ENCODE measurements around the gene AP4S1.
"Not testable (repeated sequence)": the region's sequence is repeated elsewhere in the genome, so short reads cannot be mapped to it uniquely, and the experiment has no call there.

The AP4S1 gene

DNA sequence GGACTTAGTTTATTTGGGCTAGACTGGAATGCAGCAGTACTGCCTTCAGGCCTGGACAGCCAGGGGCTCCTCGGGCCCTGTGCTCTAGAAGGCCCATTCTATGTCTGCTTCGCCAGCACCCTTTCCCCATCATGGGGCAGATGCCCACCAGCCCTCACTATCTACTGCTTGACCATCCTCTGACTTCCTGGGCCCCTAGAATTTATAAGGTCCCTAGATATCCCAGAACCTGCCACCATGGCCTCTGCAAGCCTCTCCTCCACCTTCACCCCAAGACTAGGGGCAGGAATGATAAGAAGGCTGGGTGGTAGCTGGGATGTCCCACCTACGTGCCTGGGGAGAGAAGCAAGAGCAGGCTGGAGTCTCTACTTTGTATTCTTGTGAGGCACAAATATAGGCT, 59.6 kb downstream of the AP4S1 start:
- DNase-seq (ENCODE audit: low read depth in 2 of 2), result no peak

DNA sequence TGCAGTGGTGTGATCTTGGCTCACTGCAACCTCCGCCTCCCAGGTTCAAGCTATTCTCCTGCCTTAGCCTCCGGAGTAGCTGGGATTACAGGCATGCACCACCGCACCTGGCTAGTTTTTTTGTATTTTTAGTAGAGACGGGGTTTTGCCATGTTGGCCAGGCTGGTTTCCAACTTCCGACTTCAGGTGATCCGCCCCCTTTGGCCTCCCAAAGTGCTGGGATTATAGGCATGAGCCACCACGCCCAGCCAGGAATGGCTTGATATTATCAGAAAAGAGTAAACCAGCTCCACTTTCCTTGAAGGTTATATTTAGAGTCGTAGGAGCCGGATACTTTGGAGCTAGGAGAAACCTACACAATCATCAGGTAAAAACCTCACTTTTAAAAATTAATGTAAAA, 61.0 kb downstream of the AP4S1 start:
- DNase-seq (ENCODE audit: low read depth in 2 of 2), result not testable (repeated sequence)

DNA sequence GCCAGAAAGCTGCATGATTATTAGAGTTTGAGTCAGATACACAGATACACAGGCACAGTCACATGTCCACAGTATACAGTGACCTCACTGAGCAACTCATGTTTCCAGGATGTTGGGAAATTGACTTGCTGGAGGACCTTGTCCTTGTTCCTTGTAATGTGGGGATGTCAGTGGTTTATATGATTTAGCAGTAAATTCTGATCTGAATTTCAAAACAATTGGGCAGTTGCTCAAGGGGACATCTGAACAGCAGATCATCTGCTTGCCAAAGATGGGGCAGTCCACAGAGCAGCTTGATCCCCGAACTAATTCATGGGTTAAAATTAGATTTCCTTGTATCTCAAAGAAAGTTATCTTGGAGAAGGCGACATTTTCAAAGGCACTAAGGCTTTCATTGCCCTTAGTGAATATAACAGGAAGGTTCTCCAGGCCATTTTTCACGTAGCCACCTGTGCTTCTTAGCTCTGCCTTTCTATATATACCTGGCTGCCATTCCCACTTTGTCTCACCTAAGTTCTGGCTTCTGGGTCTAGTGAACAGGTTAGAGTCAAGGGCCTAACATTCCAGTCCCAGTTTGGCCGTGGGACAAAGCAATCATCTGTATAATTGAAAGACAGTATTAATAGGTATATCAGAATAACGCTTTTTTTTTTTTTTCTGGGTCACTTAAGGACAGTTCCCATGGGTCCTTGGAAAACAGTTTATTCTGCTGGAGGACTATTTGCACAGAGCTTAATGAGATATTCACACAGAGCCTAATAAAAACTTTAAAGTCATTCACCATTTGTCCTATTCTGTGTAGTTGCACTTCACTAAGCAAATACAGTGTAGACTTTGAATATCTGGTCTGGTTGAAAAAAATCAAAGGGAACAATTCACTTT, 65.7 kb downstream of the AP4S1 start:
- no peak for DNase-seq (ENCODE audit: low read depth in 2 of 2)

DNA sequence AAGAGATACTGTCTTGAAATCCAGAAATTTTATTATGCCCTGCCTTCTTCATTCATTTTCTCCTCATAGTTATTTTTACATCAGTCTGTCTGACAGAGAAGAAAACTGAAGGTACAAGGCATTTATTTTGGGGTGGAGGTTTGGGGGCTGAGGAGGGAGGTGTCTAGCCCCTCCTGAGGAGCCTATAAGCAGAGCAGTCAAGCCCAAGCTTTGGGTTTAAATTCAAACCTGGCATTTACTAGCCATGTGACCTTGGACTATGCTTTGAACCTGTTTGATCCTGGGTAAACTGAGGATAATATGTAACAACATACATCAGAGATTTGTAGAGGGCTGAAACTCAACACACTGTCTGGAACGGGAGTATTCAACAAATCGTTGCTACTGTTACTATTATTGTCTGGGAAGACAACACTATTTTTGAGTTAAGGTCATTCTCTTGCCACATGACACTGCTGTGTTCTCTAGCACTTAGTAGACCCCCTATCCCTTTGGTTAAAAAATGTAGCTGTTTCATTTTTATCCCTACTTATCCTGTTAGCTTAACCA, 66.8 kb downstream of the AP4S1 start:
- DNase-seq (ENCODE audit: low read depth in 2 of 2), result no peak

DNA sequence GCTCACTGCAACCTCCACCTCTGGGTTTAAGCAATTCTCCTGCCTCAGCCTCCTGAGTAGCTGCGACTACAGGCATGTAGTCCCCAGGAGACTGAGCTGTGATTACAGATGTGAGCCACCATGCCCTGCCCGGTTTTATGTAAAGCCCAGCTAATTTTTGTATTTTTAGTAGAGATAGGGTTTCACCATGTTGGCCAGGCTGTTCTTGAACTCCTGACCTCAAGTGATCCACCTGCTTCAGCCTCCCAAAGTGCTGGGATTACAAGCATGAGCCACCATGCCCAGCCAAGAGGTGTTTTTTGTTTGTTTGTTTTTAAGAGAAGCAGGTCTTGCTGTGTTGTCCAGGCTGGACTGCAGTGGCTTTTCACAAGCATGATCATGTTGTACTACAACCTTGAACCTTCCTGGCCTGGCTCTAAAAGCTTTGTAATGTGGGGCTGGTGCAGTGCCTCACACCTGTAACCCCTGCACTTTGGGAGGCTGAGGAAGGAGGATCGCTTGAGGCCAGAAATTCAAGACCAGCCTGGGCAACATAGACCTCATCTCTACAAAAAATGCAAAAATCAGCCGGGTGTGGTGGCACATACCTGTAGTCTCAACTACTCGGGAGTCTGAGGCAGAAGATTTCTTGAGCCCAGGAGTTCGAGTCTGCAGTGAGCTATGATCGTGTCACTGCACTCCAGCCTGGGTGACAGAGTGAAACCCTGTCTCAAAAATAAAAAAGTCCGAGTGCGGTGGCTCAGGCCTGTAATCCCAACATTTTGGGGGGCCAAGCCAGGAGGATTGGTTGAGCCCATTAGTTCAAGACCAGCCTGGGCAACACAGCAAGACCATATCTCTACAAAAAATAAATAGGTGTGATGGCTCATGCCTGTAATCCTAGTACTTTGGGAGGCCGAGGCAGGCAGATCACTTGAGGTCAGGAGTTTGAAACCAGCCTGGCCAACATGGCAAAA, 68.7 kb downstream of the AP4S1 start:
- DNase-seq (ENCODE audit: low read depth in 2 of 2), result not testable (repeated sequence)

DNA sequence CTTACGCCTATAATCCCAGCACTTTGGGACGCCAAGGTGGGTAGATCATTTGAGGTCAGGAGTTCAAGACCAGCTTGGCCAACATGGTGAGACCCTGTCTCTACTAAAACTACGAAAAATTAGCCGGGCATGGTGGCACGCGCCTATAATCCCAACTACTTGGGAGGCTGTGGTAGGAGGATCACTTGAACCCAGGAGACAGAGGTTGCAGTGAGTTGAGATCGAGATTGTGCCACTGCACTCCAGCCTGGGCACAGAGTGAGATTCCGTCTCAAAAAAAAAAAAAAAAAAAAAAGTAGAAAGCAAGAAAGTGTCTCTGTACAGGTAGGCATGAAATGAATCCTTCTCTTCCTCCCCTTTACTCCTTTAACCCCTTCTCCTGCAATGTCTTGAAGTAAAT, 70.4 kb downstream of the AP4S1 start:
- DNase-seq (ENCODE audit: low read depth in 2 of 2), result not testable (repeated sequence)

DNA sequence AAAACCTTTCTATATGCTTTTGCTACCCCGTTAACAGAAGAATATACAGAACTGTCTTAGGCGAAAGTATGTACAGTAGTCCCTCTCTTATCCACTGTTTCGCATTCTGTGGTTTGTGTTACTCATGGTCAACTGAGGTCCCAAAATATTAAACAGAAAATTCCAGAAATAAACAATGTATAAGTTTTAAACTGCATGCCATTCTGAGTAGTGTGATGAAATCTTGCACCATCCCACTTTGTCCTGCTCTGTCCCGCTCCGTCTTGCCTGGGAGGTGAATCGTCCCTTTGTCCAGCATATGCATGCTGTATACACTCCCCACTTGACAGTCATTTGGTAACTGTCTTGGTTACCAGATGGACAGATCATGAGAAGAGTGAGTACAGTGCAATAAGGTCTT, 70.8 kb downstream of the AP4S1 start:
- no peak for DNase-seq (ENCODE audit: low read depth in 2 of 2)

DNA sequence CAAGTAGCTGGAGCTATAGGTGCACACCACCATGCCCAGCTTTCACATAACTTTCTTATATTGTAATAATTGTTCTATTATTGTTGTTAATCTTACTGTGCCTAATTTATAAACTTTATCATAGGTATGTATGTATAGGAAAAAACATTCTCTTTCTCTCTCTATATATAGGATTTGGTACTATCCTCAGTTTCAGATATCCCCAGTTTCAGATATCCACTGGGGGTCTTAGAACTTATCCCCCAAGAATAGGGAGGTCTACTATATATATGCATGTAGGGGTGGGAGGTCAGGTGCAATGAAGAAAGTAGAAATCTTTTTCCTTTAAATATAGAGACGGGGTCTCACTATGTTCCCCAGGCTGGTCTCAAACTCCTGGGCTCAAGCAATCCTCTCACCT, 71.6 kb downstream of the AP4S1 start:
- no peak for DNase-seq (ENCODE audit: low read depth in 2 of 2)

DNA sequence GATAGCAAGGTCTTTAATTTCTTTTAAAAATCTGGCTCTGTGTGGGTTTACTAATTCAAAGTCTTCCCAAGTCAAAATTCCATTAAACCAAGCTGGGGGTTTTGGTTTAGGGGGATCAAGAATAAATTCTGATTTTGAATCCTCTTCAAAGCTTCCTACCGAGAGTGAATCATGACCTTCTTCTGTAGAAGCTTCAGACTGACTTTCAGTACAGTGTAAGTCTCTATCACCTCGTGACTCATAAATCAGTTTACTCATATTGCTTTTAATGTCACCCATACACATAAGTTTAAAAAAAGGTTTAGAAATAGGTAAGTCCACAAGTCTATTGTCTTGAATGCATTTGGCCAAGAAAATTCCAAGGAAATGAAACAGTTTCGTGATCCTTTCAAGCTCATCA, 81.3 kb downstream of the AP4S1 start:
- no peak for DNase-seq (ENCODE audit: low read depth in 2 of 2)

DNA sequence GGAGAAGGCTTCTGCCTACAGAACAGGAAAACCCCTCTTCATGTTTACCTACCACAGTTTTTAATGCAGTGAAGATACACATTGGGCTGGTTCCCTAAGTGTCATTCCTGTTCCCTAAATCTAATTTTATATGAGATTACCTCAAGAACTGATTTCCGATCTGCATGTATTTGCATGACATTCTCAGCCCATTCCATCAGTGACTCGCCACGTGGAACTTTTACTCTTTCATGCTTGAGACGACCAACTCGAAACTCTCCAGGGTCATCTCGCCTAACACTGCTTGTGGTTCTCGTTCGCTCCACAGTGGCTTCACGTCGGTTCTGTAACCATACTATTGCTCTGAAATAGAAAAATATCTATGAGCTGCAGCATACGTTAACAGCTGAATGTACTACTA, 83.8 kb downstream of the AP4S1 start:
- DNase-seq (ENCODE audit: low read depth in 2 of 2), result no peak

DNA sequence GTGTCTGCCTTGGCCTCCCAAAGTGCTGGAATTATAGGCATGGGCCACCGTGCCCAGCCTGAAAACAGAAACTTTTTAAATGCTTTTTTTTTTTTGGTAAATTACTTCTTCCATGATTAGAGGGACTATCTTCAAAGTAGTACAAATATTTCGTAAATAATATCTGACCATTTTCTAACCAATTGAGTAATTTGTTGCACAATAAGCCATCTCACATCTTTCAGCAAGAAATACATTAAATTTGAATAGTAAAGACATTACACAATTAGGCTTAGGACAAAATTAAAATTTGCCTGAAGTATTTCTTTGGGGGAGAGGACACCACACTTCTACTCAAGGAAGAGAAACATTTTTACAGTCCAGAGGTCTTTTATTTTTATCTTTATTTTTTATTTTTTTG, 85.4 kb downstream of the AP4S1 start:
- DNase-seq (ENCODE audit: low read depth in 2 of 2), result no peak

DNA sequence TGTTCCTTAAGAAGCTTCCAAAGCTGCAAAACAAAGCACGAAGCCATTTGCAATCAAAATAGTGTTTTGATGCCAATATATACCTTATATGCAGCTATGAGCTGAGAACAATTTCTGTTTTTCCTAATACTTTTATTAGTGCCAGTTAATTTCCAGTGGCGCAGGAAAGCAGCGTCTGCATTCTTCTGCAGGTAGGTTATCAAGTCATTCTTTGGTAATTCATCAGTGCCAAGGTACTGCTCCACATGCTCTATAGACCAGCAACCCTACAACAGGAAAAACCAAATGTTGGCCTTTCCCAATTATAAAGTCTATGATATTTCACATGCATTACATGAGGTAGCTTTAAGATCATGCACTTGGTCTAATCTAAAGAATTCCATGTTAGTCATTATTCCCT, 88.3 kb downstream of the AP4S1 start:
- DNase-seq (ENCODE audit: low read depth in 2 of 2), result no peak

DNA sequence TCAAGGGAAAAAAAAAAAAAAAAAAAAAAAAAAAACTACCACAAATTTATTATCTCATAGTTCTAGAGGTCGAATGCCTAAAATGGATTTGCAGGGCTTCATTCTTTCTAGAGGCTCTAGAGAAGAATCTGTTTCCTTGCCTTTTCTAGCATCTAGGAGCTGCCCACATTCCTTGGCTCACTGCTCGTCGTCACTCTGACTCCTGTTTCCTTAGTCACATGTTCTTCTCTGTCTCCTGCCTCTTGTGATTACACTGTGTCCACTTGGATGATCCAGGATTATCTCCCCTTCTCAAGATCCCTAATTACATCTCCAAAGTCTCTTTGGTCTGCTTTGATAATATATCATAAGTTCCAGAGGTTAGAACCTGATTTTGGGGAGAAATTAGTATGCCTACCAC, 93.4 kb downstream of the AP4S1 start:
- no peak for DNase-seq (ENCODE audit: low read depth in 2 of 2)

DNA sequence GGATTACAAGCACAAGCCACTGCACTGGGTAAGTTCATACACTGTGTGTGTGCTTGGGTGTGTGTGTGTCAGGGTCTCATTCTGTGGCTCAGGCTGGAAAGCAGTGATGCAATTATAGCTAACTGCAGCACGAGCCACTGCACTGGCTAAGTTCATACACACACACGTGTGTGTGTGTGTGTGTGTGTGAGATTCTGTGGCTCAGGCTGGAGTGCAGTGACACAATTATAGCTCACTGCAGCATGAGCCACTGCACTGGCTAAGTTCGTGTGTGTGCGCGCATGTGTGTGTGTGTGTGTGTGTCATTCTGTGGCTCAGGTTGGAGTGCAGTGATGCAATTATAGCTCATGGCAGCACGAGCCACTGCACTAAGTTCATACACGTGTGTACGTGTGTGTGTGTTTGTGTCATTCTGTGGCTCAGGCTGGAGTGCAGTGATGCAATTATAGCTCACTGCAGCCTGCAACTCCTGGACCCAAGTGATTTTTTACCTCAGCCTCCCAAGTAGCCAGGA, 96.7 kb downstream of the AP4S1 start:
- no peak for DNase-seq (ENCODE audit: low read depth in 2 of 2)

DNA sequence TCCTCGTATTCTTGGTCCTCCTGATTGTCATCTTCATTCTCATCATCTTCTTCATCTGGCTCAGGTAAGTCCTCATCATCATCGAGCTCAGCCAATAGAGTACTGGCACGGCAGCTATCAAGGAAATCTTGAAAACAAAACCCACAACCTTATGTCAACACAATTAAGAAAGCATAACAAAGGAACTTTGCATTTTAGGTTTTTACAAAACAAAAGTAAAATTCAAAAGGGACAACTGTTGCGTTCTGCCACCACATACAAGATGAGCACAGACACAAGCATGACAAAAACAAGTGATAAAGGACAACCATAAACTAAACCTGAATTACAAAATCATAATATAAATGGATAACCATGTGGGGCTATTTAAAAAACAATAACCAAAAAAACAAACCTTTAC, 97.5 kb downstream of the AP4S1 start:
- DNase-seq (ENCODE audit: low read depth in 2 of 2), result no peak

DNA sequence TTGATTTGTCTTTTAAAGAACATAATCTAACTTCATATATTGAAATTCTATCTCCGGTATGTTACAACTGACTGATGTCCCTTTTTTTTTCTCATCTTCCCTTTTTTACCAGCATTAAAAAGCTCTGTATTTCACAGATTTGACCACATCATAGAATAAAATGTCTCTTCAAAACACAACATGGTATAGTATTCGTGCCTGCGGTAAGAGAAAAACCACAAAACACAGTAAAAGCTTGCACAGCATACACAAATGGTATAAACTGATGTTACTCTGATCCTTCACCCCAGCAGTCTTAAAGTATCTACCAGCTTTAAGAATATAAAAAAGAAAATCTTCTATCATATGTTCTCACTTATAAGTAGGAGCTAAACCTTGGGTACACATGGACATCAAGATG, 98.7 kb downstream of the AP4S1 start:
- no peak for DNase-seq (ENCODE audit: low read depth in 2 of 2)

DNA sequence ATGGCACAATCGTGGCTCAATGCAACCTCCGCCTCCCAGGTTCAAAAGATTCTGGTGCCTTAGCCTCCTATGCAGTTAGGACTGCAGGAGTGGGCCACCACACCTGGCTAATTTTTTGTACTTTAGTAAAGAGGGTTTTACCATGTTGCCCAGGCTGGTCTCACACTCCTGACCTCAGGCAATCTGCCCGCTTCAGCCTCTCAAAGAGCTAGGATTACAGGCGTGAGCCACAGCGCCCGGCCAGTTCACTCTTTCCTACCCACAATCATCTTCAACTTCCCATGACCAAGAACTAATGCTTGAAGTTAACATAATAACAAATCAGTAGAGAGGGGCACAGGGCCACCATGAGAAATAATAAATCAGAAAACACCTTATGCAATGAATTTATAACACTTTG, 99.8 kb downstream of the AP4S1 start:
- DNase-seq (ENCODE audit: low read depth in 2 of 2), result no peak

DNA sequence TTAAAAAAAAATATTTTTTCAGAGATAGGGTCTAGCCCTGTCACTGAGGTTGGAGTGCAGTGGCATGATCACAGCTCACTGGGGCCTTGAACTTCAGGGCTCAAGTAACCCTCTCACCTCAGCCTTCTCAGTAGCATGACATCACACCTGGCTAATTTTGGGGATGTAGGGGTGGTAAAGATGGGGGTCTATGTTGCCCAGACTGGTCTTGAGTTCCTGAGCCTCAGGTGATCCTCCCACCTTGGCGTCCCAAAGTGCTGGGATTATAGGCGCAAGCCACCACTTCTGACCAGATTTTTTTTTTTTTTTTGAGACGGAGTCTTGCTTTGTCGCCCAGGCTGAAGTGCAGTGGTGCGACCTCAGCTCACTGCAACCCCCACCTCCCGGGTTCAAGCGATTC, 101.2 kb downstream of the AP4S1 start:
- no peak for DNase-seq (ENCODE audit: low read depth in 2 of 2)

DNA sequence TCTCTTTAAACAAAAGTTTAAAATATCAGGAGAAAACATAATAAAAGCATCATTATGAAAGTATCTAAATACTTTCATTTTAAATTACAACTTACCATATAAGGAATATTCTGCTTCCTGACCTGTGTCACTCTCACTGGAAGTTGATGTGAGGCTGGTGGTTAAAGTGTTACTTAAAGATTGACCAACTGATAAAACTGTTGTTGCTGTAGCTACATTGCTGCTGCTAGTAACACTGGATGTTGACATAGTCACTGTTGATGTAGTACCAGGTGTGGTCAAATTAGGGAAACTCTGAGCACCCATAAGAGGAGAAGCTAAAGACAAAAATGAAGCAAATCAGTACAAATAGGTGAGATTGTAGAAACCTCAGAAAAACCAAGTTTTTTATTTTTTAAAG, 102.2 kb downstream of the AP4S1 start:
- DNase-seq (ENCODE audit: low read depth in 2 of 2), result no peak

DNA sequence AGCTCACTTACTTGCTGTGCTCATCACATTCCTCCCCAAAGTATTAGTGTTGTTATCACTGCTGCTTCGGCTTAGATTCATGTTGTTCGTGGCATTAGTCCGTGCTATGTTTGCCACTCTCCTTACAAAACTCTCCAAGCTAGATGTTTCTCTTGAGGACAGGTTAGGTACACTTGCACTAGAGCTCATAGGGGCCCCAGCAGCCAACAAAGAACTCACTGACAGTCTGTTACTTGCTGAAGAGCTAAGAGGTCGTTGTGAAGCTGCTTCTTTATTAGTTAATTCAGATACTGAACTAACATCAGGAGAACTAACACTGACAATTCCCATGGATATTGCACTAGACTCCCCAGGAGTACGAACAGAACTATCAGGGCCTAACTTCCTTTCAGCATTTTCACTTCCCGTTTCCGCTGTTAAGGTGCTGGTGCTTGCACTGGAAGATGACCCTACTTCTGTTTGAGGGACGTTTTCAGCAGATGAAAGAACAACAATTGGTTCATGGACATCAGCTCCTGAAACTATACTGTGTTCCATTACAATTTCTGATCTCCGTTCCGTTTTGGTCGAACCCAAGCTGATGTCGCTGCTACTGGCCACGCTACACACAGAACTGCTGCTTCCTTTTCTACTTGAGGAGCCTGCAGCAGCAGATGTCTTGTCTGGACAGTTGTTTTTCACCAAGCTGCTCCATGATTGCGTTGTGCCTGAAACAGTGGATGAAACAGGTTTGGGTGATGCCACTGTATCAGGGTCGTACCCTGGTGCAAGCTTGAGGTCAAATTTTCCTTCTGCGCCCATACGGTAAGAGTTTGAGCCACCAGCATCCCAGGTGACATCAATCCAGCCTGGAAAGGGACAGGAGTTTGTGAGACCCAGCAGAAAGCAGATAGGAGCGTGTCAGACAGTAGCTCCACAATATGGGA, 103.4 kb downstream of the AP4S1 start:
- DNase-seq (ENCODE audit: low read depth in 2 of 2), result no peak

DNA sequence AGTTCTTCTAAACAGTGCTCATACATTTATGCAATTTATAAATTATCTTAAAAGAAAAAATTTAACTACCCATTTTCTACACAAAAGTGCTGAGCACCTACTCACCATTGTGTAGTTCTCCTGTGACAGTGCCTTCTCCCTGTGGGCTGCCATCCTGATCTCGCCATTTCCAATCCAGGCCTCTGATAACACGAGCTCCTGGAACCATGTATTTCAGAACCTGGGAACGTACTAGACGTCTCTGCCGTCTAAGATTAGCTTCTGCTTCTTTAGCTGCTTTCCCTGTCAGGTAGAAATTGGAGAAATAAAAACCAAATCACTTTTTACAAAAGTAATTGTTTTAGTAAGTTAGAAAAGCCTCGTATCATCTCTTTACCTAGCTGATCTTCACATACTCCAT, 107.7 kb downstream of the AP4S1 start:
- DNase-seq (ENCODE audit: low read depth in 2 of 2), result no peak

Measured in stimulated activated CD8-positive, alpha-beta memory T cell treated with anti-CD3 and anti-CD28 coated beads, Interleukin-2, amount 100 ng/mL, for 1 hour (primary cell).